GM19324 (cell line): ENCODE measurements around the gene RASSF10.

Experiments
- ATAC-seq: cut with Tn5 transposase; IDR thresholded peaks from one replicate; pipeline ENCODE4 v1.9.1; 2021; ENCODE audit warnings: mild to moderate bottlenecking, moderate library complexity; ENCODE audit not compliant: unreplicated experiment, low FRiP score

Gene RASSF10

DNA sequence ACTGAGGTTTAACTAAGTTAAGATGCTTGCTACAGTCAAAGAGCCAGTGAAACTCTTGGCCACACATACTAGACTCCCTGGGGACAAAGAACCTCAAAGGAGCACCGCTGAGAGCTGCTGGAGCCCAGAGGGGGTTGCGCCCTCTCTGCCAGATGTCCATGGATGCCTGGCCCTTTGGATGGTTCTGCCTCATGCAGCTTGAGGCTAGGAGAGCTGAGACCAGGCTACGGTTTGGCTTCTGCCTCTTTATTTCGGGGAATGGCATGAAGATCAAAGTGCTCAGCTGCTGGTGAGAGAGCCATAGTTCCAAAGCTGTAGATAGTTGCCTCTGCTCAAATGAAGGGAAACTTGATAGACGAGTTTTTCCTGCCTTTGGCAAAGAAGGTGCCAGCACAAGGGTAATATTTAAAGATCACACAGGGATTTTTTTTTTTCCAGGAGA, 43.0 kb downstream of the RASSF10 start:
- no peak for ATAC-seq

DNA sequence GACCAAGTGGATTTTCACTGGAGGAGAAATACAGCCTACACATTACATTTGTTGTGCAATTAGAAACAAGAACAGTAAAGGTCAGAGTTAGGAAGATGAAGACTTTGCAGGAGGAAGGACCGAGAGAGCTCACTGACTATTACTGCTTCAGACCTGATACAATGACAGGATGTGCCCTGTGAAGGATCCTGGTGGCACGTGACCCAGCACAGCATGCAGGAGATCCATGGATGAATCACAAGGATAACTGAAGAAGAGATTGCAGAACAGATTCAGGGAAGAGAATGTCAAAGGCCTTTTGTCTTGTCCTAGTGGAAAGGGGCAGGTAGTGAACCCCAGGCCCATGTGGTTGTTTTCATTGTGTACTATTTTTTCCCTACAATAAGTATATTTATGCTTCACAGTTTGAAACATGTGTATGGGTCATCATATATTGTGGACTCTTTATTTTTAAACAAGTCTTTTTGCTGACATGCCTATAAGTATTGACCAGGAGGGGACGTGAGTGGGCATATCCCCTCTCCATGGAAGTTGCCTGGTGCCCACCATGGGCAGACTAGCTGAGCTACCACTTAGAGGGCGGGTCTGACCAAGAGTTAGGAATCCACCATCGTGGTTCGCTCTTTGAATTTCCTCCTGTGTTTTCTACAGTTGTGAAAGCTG, 44.3 kb downstream of the RASSF10 start:
- no peak for ATAC-seq

DNA sequence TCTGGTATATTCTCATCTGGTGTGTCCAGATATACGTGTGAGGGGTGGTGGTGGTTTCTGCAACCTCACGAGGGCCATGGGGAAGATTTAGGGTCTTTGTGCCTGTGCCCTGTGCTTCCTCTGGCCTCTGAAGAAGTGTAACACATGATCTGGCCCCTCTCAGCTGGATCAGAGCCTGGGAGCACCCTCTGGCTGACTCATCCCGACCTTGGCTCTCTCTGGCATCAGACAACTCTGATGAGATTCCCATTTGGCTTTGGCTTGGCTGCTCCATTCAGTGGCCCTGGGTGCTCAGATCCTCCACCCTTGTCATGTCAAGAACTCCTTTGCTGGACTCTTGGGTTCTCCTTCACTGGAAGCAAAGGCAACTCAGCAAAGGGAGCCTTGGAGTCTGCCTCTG, 45.2 kb downstream of the RASSF10 start:
- ATAC-seq: no peak

DNA sequence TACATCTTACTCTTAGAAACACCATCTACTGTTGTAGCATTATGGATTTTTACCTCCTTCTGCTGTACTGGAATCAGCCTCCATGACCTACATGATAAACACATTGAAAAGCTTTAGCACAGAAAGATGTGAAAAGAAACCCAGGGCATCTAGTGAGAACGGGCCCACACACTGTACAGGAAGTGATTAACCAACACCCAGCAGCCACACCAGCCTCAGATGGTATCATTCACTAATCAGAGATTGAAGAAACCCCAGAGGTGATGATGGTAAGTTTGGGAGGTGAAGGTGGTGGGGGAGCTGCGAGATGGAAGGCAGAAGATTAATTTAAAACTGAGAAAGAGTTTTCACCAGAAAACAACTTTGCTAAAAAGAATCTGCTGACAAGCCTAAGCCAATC, 46.1 kb downstream of the RASSF10 start:
- no peak for ATAC-seq

DNA sequence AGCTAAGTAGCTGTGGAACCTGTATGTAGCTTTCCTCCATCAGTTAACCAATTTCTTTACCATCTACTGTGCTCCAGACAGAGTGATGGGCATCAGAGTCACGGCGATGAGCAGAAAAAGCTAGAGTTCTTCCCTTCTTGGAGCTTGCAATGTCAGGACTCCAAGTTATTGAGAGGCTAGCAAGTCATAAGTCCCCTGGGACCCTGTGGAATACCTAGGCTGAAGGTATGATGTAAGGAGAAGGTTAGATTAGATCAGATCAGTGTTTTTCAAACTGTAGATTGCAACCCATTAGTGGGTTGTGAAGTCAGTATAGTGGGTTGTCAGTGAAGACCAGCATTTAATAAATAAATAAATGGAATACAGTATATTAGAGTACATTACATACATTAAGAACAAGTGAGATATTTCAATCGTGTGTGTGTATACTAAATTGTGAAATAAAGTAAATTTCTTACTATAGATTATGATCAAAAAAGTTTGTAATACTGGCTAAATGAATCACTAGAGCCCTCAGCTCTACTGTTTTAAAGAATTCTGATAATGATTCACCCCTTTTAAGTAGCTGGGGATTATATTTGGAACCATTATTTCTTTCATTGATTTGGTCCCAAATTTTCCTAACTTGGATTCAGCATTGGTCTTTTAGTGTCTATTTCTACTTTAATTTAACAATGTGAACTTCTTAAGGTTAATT, 52.3 kb downstream of the RASSF10 start:
- no peak for ATAC-seq
